Measurements from ENCODE around the gene DDX1.

- TF ChIP-seq EZH2 (IDR thresholded peaks at IDR 0.05; ENCODE audit: insufficient read depth, poor library complexity, severe bottlenecking) = no peak
- no peak for TF ChIP-seq EZH2phosphoT487 (IDR thresholded peaks at IDR 0.05; ENCODE audit: insufficient read depth, low read depth)
Observed at GRCh38 chr2:15616850-15617777, 25.4 kb downstream of the DDX1 start.

All from GM23248 (cell line).